Stimulated activated CD4-positive, alpha-beta T cell treated with anti-CD3 and anti-CD28 coated beads, Interleukin-1b, Interleukin-23, amount 100 ng/mL, for 24 hours (primary cell): ENCODE data around the gene PLCH1.

Experiments
- DNase-seq, 4 experiments: peaks; one replicate each; pipeline ENCODE4 v3.0.0-alpha.2; 2020; ENCODE audit warnings: low read depth in 4 of 4, low spot score in 1 of 4

Gene PLCH1

DNA sequence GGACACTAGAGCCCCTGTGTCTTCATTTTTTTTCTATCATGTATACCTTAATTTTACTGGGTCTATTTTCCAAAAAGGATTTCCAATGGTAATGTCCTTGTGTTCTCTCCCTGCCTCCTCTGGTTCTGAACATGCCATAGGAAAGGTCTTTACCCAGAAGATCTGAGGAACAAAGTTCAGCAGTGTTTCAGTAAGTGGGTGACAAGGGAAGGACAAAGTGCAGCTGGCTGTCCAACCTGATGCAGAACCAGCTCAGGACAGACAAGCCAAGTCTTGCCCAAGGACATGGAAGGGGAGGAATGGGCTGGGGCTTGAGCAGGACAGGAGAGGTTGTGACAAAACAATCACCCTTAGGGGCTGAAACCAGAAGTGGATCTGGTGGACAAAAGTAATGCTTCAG, 390.2 kb downstream of the PLCH1 start:
- DNase-seq: no peak

DNA sequence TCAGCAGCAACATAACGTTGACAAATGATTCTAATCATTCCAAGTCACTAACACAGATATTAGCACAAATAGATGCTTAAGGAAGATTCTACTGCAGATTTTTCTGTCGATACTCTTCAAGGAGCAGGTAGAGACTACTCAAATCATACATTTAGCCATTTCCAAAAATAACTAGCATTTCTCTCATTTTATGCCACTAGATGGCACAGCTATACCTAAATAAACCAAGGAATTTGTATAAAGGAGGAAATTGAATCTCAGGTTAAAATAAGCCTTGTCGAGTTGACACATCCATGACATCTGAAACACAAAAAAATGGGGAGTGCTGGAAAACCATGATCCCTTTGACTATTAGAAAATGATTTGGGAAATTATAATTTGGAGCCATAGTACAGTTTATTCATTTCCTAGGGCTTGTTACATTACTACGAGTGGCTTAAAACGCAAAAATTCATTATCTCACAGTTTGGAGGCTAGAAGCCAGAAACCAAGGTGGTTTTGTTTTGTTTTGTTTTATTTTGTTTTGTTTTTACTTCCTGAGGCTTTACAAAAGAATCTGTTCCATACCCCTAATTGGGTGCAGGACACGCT, 391.9 kb downstream of the PLCH1 start:
- DNase-seq: no peak

DNA sequence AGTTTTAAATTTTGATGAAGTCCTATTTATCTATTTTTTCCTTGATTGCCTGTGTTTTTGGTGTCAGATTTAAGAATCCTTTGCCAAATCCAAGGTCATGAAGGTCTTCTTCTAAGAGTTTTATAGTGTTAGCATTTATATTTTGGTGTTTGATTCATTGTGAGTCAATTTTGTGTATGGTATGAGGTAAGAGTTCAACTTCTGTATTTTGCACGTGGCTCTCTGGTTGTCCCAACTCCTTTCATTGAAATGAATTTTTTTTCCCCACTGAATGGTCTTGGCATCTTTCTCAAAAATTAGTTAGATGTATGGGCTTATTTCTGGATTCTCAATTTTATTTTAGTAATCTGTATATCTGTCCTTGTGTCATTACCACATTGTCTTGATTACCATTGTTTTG, 394.3 kb downstream of the PLCH1 start:
- no peak for DNase-seq

DNA sequence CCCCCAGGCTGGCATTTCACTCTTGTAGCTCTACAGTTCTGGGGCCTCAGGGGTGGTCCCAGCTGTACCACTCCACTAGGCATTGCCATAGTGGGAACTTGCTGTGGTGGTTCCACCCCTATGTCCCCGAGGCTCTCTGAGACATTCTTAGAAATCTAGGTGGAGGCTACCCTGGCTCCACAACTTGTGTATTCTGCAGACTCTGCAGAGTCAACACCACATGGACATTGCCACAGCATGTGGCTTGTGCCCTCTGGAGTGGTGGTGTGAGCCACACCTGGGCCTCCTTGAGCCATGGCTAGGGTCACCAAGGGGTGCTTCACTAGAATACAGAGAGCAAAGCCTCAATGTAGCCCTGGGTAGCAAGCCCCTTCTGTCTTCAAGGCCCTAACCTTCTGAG, 397.0 kb downstream of the PLCH1 start:
- no peak for DNase-seq

DNA sequence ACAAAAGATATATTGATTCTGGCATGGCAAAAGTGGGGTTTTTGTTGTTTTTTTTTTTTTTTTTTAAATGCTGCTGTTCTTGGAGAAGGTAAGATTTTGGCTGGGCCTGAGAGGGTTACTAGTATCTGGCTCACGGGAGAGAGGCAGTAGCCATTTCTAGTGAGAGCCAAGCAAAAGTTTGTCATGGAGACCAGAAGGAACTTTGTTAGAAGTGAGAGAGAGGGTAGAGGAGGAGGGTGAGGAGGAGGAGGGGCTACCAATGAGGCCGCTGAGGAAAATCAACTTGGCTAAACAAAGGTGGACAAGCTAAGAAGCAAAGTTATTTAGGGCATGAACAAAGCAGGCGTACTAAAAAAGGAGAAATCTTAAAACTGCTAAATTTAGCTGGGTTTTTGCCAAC, 402.5 kb downstream of the PLCH1 start:
- no peak for DNase-seq

DNA sequence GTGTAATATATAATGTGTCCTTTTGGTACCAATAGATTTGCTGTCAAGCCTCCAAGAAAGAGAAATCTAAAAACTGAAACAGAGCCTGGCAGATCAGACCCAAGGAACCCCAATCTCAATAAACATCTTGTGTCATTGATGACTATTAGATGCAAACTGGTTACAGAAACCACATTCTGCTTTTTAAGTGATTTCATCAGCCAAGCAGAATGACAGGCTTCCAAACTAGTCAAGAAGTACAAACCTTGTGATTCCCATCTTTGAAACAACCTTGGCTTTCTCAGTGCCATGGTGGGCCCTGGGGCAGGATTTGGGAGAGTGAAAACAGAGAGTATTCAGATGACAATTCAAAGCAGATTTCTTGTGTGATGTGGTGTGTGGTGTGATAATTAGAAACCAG, 405.8 kb downstream of the PLCH1 start:
- no peak for DNase-seq

DNA sequence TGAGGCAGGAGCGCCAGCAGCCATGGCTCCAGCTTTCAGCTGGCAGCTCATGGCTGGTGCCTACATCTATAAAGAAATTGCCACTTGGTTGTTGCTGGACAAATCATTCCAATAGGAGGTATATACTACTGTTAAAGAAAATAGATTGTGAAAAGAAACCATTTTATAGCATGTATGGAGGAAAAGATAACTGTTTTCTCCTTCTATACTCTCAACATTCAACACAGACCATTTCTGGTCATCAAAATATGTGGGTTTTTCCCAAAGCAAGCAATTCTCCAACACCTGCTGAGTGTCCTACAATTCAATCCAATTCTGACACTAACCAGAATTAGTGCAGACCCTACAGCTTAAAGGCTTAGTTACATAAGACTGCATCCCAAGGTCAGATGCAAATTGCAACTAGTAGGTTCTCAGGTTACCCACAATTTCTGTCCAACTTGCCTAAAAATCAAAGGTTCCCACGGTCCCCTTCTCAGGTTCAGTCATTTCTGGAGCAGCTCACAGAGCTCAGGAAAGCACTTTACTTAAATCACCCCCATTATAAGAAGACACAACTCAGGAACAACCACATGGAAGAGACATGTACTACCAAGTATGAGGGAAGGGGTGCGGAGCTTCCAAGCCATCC, 409.0 kb downstream of the PLCH1 start:
- DNase-seq: no peak

DNA sequence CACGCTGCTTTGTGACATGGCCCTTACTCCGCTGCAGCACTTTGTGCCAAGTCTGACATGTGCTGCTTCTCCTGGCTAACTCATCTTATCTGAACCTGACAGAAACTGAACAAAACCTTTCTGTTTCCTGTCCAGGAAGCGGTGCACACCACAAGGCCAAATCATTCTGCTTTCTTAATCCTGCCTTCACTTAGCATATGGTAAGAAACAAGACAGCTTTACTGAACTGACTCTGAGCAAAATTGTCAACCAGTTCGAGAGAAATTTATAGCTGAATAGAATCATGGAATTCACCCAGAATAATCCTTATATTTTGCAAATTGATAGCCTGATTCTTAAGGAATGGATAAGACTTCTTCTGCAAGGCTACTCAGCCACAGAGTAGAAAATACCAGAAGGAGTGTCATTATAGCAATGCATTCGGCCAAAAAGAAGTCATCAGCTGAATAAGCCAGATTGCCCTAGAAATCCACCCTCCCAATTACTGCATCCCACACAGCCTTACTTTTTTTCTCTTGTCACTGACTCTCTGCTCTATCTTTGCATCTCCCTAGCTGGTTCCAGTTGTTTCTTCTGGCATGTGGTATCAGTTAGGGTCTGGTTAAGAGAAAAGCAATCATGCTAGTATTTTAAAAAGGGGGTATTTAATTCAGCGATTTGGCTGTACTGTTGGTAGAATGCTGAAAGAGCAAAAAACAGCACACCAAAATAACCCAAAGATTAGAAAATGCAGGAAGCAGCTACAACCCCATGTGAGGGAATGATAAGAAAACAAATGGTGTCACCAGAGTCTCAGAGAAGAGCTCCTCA, 409.8 kb downstream of the PLCH1 start:
- no peak for DNase-seq

DNA sequence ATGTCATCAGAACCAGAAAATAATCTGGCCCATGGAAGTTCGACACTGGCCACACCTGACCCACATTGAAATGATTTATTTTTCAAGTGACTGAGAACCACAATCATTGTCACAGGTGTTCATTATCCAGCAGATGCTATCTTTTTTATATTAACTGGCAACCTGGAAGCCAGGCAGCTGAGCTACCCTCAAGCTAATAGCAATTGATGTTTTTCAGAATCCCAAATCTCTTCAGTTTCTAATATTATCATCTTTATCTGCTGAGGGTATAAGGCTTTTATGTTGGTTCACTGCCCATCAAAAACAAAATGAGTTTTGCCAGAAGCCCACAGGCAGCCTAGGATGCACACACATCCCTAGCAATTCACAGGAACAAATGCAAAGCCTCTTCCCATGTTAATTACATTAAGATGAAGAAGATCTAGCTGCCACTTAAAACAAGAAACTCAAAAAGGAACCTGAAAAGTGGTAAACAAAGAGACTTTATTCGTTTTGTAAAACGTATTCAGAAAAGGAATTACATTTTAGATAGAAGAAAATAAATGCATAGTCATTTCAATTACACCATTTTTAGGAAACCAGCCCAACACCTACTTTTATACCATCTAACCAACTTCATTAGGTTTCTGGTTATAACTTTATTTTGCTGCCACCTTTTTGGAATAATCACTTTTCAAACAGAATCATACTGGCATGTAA, 410.5 kb downstream of the PLCH1 start:
- no peak for DNase-seq

DNA sequence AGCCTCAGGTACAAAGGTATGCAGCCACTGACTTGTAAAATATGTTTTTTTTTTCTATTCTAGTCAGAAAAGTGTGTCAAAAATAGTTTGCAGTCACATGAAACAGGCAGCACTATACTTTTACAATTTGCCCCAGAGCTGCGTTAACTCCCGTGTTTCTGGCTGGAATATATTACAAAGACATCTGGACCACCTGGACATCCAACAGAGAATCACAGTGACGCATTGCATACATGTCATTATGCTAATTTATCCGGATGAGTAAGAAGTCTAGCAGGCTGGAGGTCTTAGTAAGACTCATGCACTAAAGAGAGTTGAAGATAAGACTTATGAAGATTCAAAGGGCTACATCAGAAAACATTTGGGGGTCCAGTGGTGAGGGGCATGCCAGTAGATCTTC, 412.2 kb downstream of the PLCH1 start:
- DNase-seq: no peak

DNA sequence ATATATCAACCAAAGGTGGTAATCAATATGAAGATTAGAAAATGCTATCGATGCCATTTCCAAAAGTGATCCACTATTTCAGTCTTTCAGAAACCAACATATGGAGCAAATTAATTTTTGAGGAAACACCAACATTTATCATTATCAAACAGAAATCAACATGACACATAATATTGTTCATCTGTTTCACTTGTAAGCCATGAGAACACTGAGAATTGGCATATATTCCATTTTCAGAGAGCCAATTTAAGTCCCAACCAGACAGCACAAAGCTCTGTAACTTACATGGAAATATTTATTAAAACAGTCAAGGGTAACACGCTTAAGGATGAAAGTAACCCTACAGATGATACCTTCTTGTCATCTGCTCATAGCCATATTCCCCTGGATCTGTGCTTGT, 413.8 kb downstream of the PLCH1 start:
- DNase-seq: no peak

DNA sequence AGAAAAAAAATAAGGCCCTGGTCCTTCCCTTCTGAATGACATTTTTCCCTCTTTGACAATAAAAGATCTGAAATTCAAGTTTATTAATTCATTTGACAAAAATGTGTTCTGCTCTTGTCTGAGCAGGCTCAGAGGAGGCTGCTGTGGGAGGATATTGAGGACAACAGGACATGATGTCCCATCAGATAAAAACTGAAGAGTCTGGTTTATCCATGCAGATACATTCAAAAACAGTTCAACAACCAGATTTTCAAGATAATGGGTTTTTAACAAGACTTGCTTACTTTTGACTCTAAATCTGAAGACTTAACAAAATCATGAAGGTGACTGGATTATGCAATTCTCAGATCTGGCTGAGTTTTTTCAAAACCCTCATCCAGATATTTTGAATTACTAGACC, 414.5 kb downstream of the PLCH1 start:
- DNase-seq: no peak

DNA sequence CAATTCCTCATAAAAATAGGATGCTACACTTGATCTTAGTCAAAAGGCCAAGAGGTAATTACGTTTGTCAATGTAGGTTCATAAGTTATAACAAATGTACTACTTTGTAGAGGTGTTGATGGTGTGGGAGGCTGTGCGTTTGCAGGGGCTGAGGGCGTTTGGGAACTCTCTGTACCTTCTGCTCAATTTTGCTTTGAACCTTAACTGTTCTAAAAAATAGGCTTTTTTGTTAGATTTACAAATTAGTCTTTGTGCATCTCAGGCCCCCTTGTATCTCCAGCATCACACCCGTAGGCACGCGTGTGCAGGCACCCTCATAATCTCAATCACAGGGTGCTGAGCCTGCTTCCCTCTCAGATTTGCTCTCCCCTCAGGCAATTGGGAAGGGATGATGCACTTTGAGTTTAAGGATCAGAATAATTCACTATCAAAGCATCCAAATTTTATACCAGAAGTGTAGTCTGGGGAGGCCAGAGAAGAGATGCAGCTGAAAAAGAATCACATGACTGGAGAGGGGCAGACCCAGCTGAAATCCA, 415.3 kb downstream of the PLCH1 start:
- no peak for DNase-seq

DNA sequence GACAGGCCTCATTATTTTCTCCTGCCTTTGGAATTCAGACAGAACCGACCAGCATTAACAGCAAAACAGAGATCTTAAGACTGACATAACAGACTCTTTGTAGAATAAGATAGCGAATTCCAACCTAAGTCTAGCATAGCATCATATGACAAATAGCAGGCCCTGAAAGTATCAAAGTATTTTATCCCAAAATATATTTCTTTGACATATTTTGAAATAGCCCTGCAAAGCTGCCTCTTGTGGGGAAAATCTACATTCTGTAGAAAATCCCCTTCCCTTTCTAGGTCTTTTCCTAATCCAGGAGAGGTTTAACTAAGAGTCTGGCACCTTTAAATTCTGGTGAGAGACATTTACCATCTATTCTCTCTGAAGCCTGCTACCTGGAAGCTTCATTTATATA, 417.0 kb downstream of the PLCH1 start:
- DNase-seq: no peak

DNA sequence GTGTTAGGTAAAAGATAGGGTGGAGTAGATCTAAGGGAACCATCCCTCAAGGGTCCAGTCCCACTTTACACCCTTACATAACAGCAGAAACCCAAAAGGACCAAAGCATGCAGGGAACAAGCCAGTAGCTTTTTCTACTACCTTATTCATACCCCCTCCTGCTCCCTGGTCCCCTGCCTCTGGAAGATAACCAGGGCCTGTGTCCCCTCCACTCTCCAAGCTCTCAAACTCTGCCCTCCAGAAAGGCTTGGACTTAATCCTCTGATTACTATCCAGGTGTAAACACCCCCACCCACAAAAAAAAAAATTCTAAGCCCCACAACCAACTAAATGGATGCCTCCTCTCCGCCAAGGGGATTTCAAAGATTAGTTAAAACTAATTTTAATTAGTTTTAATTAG, 417.4 kb downstream of the PLCH1 start:
- DNase-seq: no peak

DNA sequence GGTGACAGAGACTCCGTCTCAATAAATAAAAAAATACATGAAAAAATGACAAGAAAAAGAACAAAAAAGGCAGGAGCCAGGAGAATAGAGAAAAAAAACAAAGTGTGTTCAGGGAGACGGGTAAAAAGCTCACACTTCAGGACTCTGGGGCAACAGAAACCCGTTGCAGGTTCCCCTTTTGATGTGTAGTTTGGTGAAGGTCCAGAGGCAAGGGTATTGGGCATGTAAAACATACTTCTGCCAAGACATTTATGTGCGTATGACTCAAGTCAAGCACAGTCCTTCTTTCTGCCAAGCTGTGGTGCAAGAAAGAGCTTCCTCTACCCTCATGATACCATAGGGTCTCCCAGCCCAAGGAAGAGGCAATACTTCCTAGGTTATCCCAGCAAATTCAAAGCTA, 418.0 kb downstream of the PLCH1 start:
- DNase-seq: no peak

DNA sequence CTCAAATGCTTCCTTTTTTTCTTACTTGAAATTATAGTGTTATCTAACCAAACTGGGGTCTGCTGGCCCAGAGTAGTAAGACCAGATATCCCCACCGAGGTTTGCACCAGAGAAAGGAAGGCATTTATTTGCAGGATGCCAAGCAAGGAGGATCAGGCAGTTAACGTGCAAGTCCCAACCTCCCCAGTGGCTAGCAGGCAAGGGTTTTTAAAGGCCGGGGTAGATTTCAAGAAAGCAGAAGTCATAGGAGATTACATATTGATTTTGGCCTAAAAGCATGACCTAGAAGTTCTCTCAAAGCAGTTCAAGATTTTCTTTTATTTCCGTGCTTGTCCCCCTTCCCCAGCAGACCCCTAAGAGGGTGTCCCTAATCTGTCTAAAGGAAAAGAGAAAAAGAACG, 418.6 kb downstream of the PLCH1 start:
- DNase-seq: no peak
